ENCODE measurements around the gene TCF4.

- TF ChIP-seq CTCF (conservative IDR thresholded peaks at IDR 0.05; ENCODE audit: low read depth in 2 of 2) (no peak), POLR2AphosphoS5 (IDR thresholded peaks at IDR 0.05; ENCODE audit: low read depth) (no peak), REST (IDR thresholded peaks at IDR 0.05; ENCODE audit: unreplicated experiment) (no peak), CREB1 (CRISPR knock-in tag; IDR thresholded peaks at IDR 0.05; ENCODE audit: low read depth) (no peak)
Measured at GRCh38 chr18:55243255-55243654, 344.7 kb downstream of the TCF4 start.

Data from GM23338 (cell line).